Astrocyte (in vitro differentiated cells and primary cell): ENCODE data around the gene JPH3.

ENCODE experiments used
- CTCF ChIP-seq: IDR thresholded peaks from 2 replicates; pipeline ENCODE4 v1.5.1; 2011; ENCODE audit warnings: low read depth, mild to moderate bottlenecking, inconsistent platforms, low read length, moderate library complexity; ENCODE audit not compliant: insufficient read depth
- EZH2 ChIP-seq: IDR thresholded peaks from 2 replicates; pipeline ENCODE4 v1.6.1; 2012; ENCODE audit warnings: mild to moderate bottlenecking, low read length, inconsistent platforms; ENCODE audit not compliant: insufficient read depth

DNA sequence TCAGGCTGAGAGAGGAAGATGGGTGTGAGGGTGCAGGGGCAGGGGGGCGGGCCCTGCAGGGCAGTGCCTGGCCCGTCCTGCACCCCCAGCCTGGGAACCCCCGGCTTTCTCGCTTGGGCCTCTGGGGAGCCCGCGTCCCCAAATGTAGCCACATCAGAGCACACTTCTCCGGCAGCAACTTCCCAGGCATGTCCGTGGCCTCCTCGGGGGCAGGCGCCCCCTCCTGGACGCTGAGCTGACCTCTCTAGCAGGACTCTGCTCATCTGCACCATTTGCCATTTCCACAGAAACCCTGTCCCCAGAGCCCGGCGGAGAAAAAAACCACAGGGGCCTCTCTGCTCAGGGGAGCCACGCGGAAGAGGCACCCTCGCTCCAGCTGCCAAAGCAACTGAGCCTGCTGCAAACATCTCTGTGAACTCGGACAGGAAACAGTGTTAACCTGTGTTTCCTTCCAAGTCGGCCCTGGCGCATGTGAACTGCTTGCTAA, 100.1 kb downstream of the JPH3 start:
- TF ChIP-seq EZH2 (no peak), CTCF (peak; percentile 31)
